ENCODE data around the gene ADCY3.

- no peak for TF ChIP-seq CTCF (IDR thresholded peaks at IDR 0.05; ENCODE audit: low read length)
- no peak for TF ChIP-seq EZH2 (IDR thresholded peaks at IDR 0.05; ENCODE audit: borderline replicate concordance, low read length)
Observed at GRCh38 chr2:24907116-24907515, 12.9 kb downstream of the ADCY3 start.

All from OCI-LY1 (cell line).